Subcutaneous adipose tissue (tissue), 4 donors: ENCODE data around the gene C8G. TPM values are rescaled to one million over a fixed set of nuclear protein-coding genes. Genes with fewer than 3 reads are reported as not detected.

ENCODE experiments used
- CTCF ChIP-seq: fragments of 450-650 bp; IDR thresholded peaks from one replicate; pipeline ENCODE4 v1.5.1; 2016; ENCODE audit warnings: low read depth, mild to moderate bottlenecking, control low read depth, antibody characterized with exemption, moderate library complexity
- total RNA-seq, 4 donors: library from RNA; depleted of rRNA; stranded (reverse); fragments of >200 nt; gene quantifications; one replicate each; pipeline ENCODE4 v1.1.0, GENCODE V29; 2016

C8G gene
- total RNA-seq: 1 to 10 TPM in 1 of 4 donors, not detected in 3; 2.6 TPM

- no peak for TF ChIP-seq CTCF
Observed at GRCh38 chr9:136944519-136945332, at the start of gene C8G, which contains the start of gene FBXW5. Gene C8G (plus strand): TSS chr9:136945243. CDS start chr9:136945321, 78 bp downstream. Gene FBXW5 (minus strand): TSS chr9:136944738. CDS start chr9:136944083, 655 bp downstream.

GRCh38 chr9:136896027-136896426 lies 49.0 kb upstream of the C8G start:
- TF ChIP-seq CTCF: no peak

- TF ChIP-seq CTCF: no peak
Observed at GRCh38 chr9:136898483-136899100, 46.5 kb upstream of the C8G start.

- no peak for TF ChIP-seq CTCF
Observed at GRCh38 chr9:136899196-136899595, 45.8 kb upstream of the C8G start.

GRCh38 chr9:136900556-136900955 lies 44.5 kb upstream of the C8G start:
- no peak for TF ChIP-seq CTCF

- no peak for TF ChIP-seq CTCF
Observed at GRCh38 chr9:136900988-136901515, 44.0 kb upstream of the C8G start.

GRCh38 chr9:136901516-136902258 lies 43.4 kb upstream of the C8G start:
- no peak for TF ChIP-seq CTCF
